ENCODE data around the gene COL4A4.

- TF ChIP-seq POLR2AphosphoS5 (IDR thresholded peaks at IDR 0.05) (no peak), POLR2A (IDR thresholded peaks at IDR 0.05) (no peak), EP300 (IDR thresholded peaks at IDR 0.05; ENCODE audit: low read depth) (no peak)
- TF ChIP-seq, protein P1, sequence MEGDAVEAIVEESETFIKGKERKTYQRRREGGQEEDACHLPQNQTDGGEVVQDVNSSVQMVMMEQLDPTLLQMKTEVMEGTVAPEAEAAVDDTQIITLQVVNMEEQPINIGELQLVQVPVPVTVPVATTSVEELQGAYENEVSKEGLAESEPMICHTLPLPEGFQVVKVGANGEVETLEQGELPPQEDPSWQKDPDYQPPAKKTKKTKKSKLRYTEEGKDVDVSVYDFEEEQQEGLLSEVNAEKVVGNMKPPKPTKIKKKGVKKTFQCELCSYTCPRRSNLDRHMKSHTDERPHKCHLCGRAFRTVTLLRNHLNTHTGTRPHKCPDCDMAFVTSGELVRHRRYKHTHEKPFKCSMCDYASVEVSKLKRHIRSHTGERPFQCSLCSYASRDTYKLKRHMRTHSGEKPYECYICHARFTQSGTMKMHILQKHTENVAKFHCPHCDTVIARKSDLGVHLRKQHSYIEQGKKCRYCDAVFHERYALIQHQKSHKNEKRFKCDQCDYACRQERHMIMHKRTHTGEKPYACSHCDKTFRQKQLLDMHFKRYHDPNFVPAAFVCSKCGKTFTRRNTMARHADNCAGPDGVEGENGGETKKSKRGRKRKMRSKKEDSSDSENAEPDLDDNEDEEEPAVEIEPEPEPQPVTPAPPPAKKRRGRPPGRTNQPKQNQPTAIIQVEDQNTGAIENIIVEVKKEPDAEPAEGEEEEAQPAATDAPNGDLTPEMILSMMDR (IDR thresholded peaks at IDR 0.05), result no peak
These were observed 16.8 kb upstream of the COL4A4 start for GRCh38 chr2:227180770-227181169.

Measured in transverse colon (tissue), 4 donors.